H1 (cell line): ENCODE data around the gene OS9. TPM values are rescaled to one million over a fixed set of nuclear protein-coding genes. Genes with fewer than 3 reads are reported as not detected.

ENCODE experiments used
- CTCF ChIA-PET: fragments of 300-600 bp; sonication (Branson Sonifier 250); formaldehyde crosslinking; loops from one replicate; lab custom pipeline; 2021; ENCODE audit not compliant: partially characterized antibody; lab: Charles Lee
- POLR2A ChIA-PET: fragments of 300-600 bp; sonication (Branson Sonifier 250); formaldehyde crosslinking; loops from one replicate; lab custom pipeline; 2021; ENCODE audit warnings: inconsistent platforms; ENCODE audit not compliant: partially characterized antibody; lab: Charles Lee
- DNase-seq, 2 experiments: peaks; one replicate each; pipeline versions ENCODE4 v3.0.0 to v3.0.0-alpha.2; 2010 to 2022; ENCODE audit warnings: low spot score in 2 of 2, low read depth in 1 of 2, mixed read lengths in 1 of 2
- FAIRE-seq: peaks from 2 replicates; lab custom pipeline; 2011; peaks lifted over from hg19 to GRCh38; lab: Jason Lieb, UNC
- H2AFZ ChIP-seq: 2 replicates; pipeline ENCODE4 v1.8.1; 2012; ENCODE audit warnings: low read length, inconsistent platforms
- H2AK5ac ChIP-seq: 2 replicates; pipeline ENCODE4 v1.6.1; 2013; ENCODE audit warnings: low read depth, low read length
- H2BK120ac ChIP-seq: replicated peaks from 2 replicates; pipeline ENCODE3; 2013; ENCODE audit warnings: low read depth, low read length, inconsistent platforms
- H2BK12ac ChIP-seq: 2 replicates; pipeline ENCODE4 v1.6.1; 2013; ENCODE audit warnings: low read depth, low read length
- H2BK15ac ChIP-seq: 2 replicates; pipeline ENCODE4 v1.6.1; 2013; ENCODE audit warnings: low read length
- H2BK20ac ChIP-seq: 2 replicates; pipeline ENCODE4 v1.6.1; 2013; ENCODE audit warnings: low read length
- H2BK5ac ChIP-seq: 2 replicates; pipeline ENCODE4 v1.6.1; 2013; ENCODE audit warnings: low read depth, low read length
- H3K14ac ChIP-seq: 2 replicates; pipeline ENCODE4 v1.6.1; 2013; ENCODE audit warnings: inconsistent platforms; ENCODE audit not compliant: insufficient read length
- H3K18ac ChIP-seq: 2 replicates; pipeline ENCODE4 v1.6.1; 2013; ENCODE audit warnings: low read length; ENCODE audit errors: extremely low read depth
- H3K23ac ChIP-seq: 2 replicates; pipeline ENCODE4 v1.6.1; 2013; ENCODE audit warnings: inconsistent platforms; ENCODE audit not compliant: insufficient read length
- H3K23me2 ChIP-seq: 2 replicates; pipeline ENCODE4 v1.6.1; 2013; ENCODE audit warnings: low read depth, low read length
- H3K27ac ChIP-seq: 2 replicates; pipeline ENCODE4 v1.6.1; 2011; ENCODE audit warnings: low read depth, low read length, inconsistent platforms
- H3K27me3 ChIP-seq, 4 experiments: replicated peaks in 1 of 4; 1 replicate in 1 of 4; 2 replicates in 3 of 4; pipeline versions ENCODE4 v1.6.1 to v1.8.1; 2011 to 2013; ENCODE audit warnings: low read length in 3 of 4, mild to moderate bottlenecking in 3 of 4, inconsistent platforms in 2 of 4, mixed read lengths in 2 of 4, moderate library complexity in 1 of 4; ENCODE audit not compliant: control insufficient read depth in 3 of 4, insufficient read depth in 3 of 4; ENCODE audit errors: extremely low read depth in 1 of 4
- H3K36me3 ChIP-seq, 4 experiments: 2 replicates each; pipeline versions ENCODE4 v1.6.1 to v1.8.1; 2011 to 2013; ENCODE audit warnings: mild to moderate bottlenecking in 4 of 4, low read length in 3 of 4, moderate library complexity in 2 of 4, control low read depth in 1 of 4, inconsistent platforms in 1 of 4; ENCODE audit not compliant: insufficient read depth in 4 of 4, control insufficient read depth in 2 of 4
- H3K4ac ChIP-seq: replicated peaks from 2 replicates; pipeline ENCODE3; 2013; ENCODE audit warnings: low read length, low read depth, mixed read lengths, inconsistent platforms; ENCODE audit not compliant: insufficient read length
- H3K4me1 ChIP-seq, 4 experiments: replicated peaks in 1 of 4; 1 replicate in 1 of 4; 2 replicates in 3 of 4; pipeline versions ENCODE4 v1.6.1 to v1.8.1; 2011 to 2013; ENCODE audit warnings: low read length in 3 of 4, inconsistent platforms in 2 of 4, mixed read lengths in 1 of 4; ENCODE audit not compliant: insufficient read depth in 4 of 4, control insufficient read depth in 3 of 4
- H3K4me2 ChIP-seq, 2 experiments: 2 replicates each; pipeline versions ENCODE4 v1.6.1 to v1.8.1; 2011 to 2013; ENCODE audit warnings: low read depth in 2 of 2, low read length in 2 of 2, control low read depth in 1 of 2, inconsistent platforms in 1 of 2, mild to moderate bottlenecking in 1 of 2; ENCODE audit not compliant: insufficient read depth in 1 of 2
- H3K4me3 ChIP-seq, 4 experiments: fragments of 200-600, 300-600 bp in 1 of 4; sonication (generic), shearing (Covaris generic), sonication (Bioruptor Twin) in 1 of 4; 2 replicates each; pipeline versions ENCODE4 v1.5.1 to v1.8.1; 2011 to 2016; ENCODE audit warnings: low read length in 4 of 4, low read depth in 3 of 4, control low read depth in 2 of 4, inconsistent platforms in 2 of 4, mild to moderate bottlenecking in 2 of 4, mixed read lengths in 1 of 4, moderate library complexity in 1 of 4; ENCODE audit not compliant: insufficient read depth in 2 of 4; ENCODE audit errors: extremely low read depth in 1 of 4
- H3K56ac ChIP-seq: replicated peaks from 2 replicates; pipeline ENCODE3; 2013; ENCODE audit warnings: low read depth, mild to moderate bottlenecking, mixed read lengths, low read length, inconsistent platforms; ENCODE audit not compliant: insufficient read length
- H3K79me1 ChIP-seq: 2 replicates; pipeline ENCODE4 v1.6.1; 2013; ENCODE audit warnings: low read depth, low read length, control low read depth
- H3K79me2 ChIP-seq, 2 experiments: 2 replicates each; pipeline versions ENCODE4 v1.6.1 to v1.8.1; 2012 to 2013; ENCODE audit warnings: low read length in 2 of 2, mild to moderate bottlenecking in 2 of 2, inconsistent platforms in 1 of 2; ENCODE audit not compliant: insufficient read depth in 2 of 2, control insufficient read depth in 1 of 2
- H3K9ac ChIP-seq, 4 experiments: replicated peaks in 1 of 4; 1 replicate in 1 of 4; 2 replicates in 3 of 4; pipeline versions ENCODE4 v1.6.1 to v1.8.1; 2011 to 2013; ENCODE audit warnings: low read depth in 3 of 4, low read length in 3 of 4, control low read depth in 2 of 4, mild to moderate bottlenecking in 2 of 4, moderate library complexity in 2 of 4, inconsistent platforms in 1 of 4; ENCODE audit errors: extremely low read depth in 1 of 4
- H3K9me3 ChIP-seq, 2 experiments: 2 replicates each; pipeline versions ENCODE4 v1.6.1 to v1.8.1; 2012 to 2013; ENCODE audit warnings: mild to moderate bottlenecking in 2 of 2, moderate library complexity in 2 of 2, control low read depth in 1 of 2, inconsistent platforms in 1 of 2, low read depth in 1 of 2, low read length in 1 of 2, mixed read lengths in 1 of 2; ENCODE audit not compliant: insufficient read depth in 2 of 2
- H4K20me1 ChIP-seq, 2 experiments: replicated peaks in 1 of 2; 2 replicates each; pipeline versions ENCODE3 to v1.8.1; 2011 to 2013; ENCODE audit warnings: inconsistent platforms in 2 of 2, low read length in 2 of 2, mild to moderate bottlenecking in 1 of 2; ENCODE audit not compliant: insufficient read depth in 2 of 2, control insufficient read depth in 1 of 2
- H4K5ac ChIP-seq: 2 replicates; pipeline ENCODE4 v1.6.1; 2013; ENCODE audit warnings: low read length, low read depth, mixed read lengths, inconsistent platforms; ENCODE audit not compliant: insufficient read length
- H4K8ac ChIP-seq: 2 replicates; pipeline ENCODE4 v1.8.0; 2013; ENCODE audit warnings: mild to moderate bottlenecking, moderate library complexity, low read length, inconsistent platforms; ENCODE audit not compliant: insufficient read depth; ENCODE audit errors: extremely low read depth
- H4K91ac ChIP-seq: replicated peaks from 2 replicates; pipeline ENCODE3; 2013; ENCODE audit warnings: low read length, mixed read lengths, inconsistent platforms; ENCODE audit not compliant: insufficient read length
- CEBPB ChIP-seq: IDR thresholded peaks from 2 replicates; pipeline ENCODE4 v1.6.1; 2012; ENCODE audit warnings: low read depth, low read length
- CHD2 ChIP-seq: IDR thresholded peaks from 2 replicates; pipeline ENCODE4 v1.6.1; 2012; ENCODE audit warnings: low read length, improper control_type of control experiment
- HDAC6 ChIP-seq: IDR thresholded peaks from one replicate; pipeline ENCODE4 v1.7.1; 2012; ENCODE audit warnings: low read depth, mild to moderate bottlenecking, inconsistent platforms, low read length, moderate library complexity
- KDM4A ChIP-seq: IDR thresholded peaks from one replicate; pipeline ENCODE4 v1.7.1; 2012; ENCODE audit warnings: low read depth, mild to moderate bottlenecking, moderate library complexity, low read length, inconsistent platforms; ENCODE audit not compliant: severe bottlenecking
- POLR2A ChIP-seq, 2 experiments: IDR thresholded peaks; 1 replicate in 1 of 2; 2 replicates in 1 of 2; pipeline ENCODE4 v1.6.1; 2011; ENCODE audit warnings: low read depth in 2 of 2, low read length in 2 of 2, mild to moderate bottlenecking in 2 of 2; ENCODE audit errors: control extremely low read depth in 1 of 2
- RNF2 ChIP-seq: fragments of 200-900, 300-1000 bp; sonication (generic); IDR thresholded peaks from 2 replicates; pipeline ENCODE4 v1.7.1; 2016; ENCODE audit warnings: borderline replicate concordance, low read depth, mild to moderate bottlenecking, antibody characterized with exemption, low read length; ENCODE audit not compliant: poor library complexity, severe bottlenecking; ENCODE audit errors: missing control alignments
- SAP30 ChIP-seq: fragments of 300-600 bp; sonication (generic); IDR thresholded peaks from 2 replicates; pipeline ENCODE4 v1.7.1; 2012; ENCODE audit warnings: low read length, moderate library complexity, mild to moderate bottlenecking, inconsistent platforms; ENCODE audit not compliant: insufficient read depth, insufficient replicate concordance
- SIN3A ChIP-seq, 2 experiments: IDR thresholded peaks in 1 of 2; conservative IDR thresholded peaks in 1 of 2; 2 replicates each; pipeline ENCODE4 v1.6.1; 2011 to 2012; ENCODE audit warnings: low read length in 2 of 2, improper control_type of control experiment in 1 of 2, low read depth in 1 of 2, mild to moderate bottlenecking in 1 of 2
- SP1 ChIP-seq: IDR thresholded peaks from 2 replicates; pipeline ENCODE4 v1.6.1; 2011; ENCODE audit warnings: low read depth, low read length
- TCF12 ChIP-seq: IDR thresholded peaks from 2 replicates; pipeline ENCODE4 v1.6.1; 2011; ENCODE audit warnings: low read depth, mild to moderate bottlenecking, low read length
- WGBS, 2 experiments: shearing (Covaris generic) in 1 of 2; methylation state at CpG; one replicate each; pipeline versions ENCODE4 v1.1.6 to v1.1.7; 2013 to 2015; ENCODE audit warnings: low lambda C conversion rate in 2 of 2, mixed read lengths in 2 of 2, inconsistent platforms in 1 of 2, low coverage in 1 of 2, missing lambda C conversion rate in 1 of 2; ENCODE audit not compliant: insufficient replicate concordance in 2 of 2, insufficient coverage in 1 of 2, insufficient read length in 1 of 2; ENCODE audit errors: extremely low coverage in 1 of 2, missing lambda C conversion rate in 1 of 2; 5-methylcytosine and 5-hydroxymethylcytosine counted together
- polyA plus RNA-seq, 7 experiments: library from polyadenylated mRNA; depleted of rRNA in 3 of 7; stranded (reverse) in 5 of 7; unstranded in 2 of 7; fragments of >200 nt in 5 of 7; fragments of 200-250 nt in 2 of 7; gene quantifications; 1 replicate in 5 of 7; 2 replicates in 1 of 7; 4 replicates in 1 of 7; pipeline versions ENCODE4 v1.2.1 to v1.2.3, GENCODE V29; 2011 to 2013; ENCODE audit warnings: missing spikeins in 2 of 7, mixed read lengths in 2 of 7
- total RNA-seq: library from RNA; stranded (reverse); fragmentation: NEBNext Ultra II Directional; extraction: Animal tissue kit (Norgen Biotek cat#: 25700); gene quantifications from 2 replicates; pipeline ENCODE4 v1.2.1, GENCODE V29; 2021

OS9 gene
- total and polyA plus RNA-seq, 2 of the 8 experiments (the other 6 are each of a cell fraction or from before 2014, with no cell fraction given), result 71.0 to 108 TPM

DNA sequence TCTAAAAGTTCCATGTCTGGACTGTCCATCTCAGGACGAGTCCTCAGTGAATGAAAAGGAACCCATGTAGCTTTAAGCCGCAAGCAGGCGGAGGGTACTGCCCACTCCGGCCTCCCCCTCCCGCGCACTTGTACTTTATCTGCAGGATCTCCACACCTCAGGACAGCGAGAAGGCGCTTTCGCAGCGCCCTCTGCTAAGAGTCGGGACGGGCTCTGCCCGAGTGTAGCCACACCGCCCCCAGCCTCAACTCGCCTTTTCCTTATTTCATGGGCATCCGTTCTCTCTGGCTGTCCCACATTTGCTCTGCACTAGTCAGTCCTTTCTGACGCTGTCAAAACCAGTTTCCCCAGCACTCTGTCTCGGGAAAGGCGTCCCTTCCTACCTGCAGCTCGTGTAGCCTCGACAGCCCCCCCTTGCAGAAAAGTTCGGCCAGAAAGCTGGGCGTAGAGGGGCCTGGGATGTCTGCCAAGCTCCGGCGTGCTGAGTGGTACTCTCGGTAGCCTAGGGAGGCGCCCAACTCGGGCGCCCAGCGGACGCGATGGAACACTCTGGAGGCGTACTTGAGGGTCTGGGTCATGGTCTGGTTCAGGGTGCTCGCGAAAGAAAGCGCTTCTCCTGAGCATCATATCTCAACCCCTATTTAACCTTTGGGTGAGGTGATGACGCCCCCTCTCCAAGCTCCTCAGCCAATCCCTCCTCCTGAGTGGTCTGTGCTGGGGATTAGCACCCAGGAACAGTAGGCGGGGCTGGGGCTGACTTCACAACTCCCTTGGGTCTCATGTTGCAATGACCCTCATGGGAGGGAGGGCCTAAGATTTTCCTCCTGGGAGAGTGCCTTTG lies 72.8 kb downstream of the OS9 start, which contains the start of gene CYP27B1:
Gene CYP27B1, minus strand, starts transcription at position 615 of the 841 bp plus-strand sequence. Its CDS starts 37 bp downstream, at position 578.
- Histone ChIP-seq H2BK12ac (0 out of 2 replicates have a peak within 1 kb of the TSS, but pooled peaks have one; percentile 50), H4K91ac (no peak within 1 kb of the TSS), H2AK5ac (no peak within 1 kb of the TSS), H4K5ac (no peak within 1 kb of the TSS), H4K20me1 (peaks cover 0 to 4% of the 10 kb centered on the region in 2 experiments), H3K9me3 (no peaks in the 10 kb centered on the region), H2AFZ (no peak within 1 kb of the TSS), H3K23me2 (peaks cover 25% of the 10 kb centered on the region), H2BK15ac (no peak within 1 kb of the TSS; the same call in 1 of the 2 replicates), H2BK20ac (0 out of 2 replicates have a peak within 1 kb of the TSS, but pooled peaks have one; percentile 61), H3K56ac (no peak within 1 kb of the TSS), H3K14ac (no peak within 1 kb of the TSS), H2BK120ac (no peak within 1 kb of the TSS), H4K8ac (peak within 1 kb of the TSS; percentile 31; the same call in 1 of the 2 replicates), H3K36me3 (peaks cover 11 to 17% (median 14%) of the 10 kb centered on the region in 4 experiments; a peak in 7 of 8 replicates), H3K27ac (no peak within 1 kb of the TSS), H3K79me1 (no peaks in the 10 kb centered on the region; the same call in 1 of the 2 replicates), H3K18ac (peak within 1 kb of the TSS; percentile 19), H3K4me1 (peaks cover 13 to 25% (median 20%) of the 10 kb centered on the region in 4 experiments), H3K9ac (no peak within 1 kb of the TSS), H3K4me3 (peak within 1 kb of the TSS; percentile 39 to 66 (median 64)), H3K27me3 (peaks cover 22 to 39% (median 37%) of the 10 kb centered on the region in 4 experiments), H3K79me2 (0 out of 4 replicates have a peak, but pooled peaks cover 0 to 7% of the 10 kb centered on the region in 2 experiments), H3K23ac (no peak within 1 kb of the TSS), H3K4me2 (peak within 1 kb of the TSS; percentile 87 to 96), H2BK5ac (0 out of 2 replicates have a peak within 1 kb of the TSS, but pooled peaks have one; percentile 24), H3K4ac (no peak within 1 kb of the TSS)
- peak; percentile 57 to 72 for DNase-seq
- no peak for FAIRE-seq
- ChIA-PET POLR2A (interaction anchor here (0.6 to 5.3 kb wide), 18 partner anchors 10 to 78 kb away, joined by 3 to 35 read pairs (median 4); partner anchors contain the start of genes CDK4, TSFM and TSPAN31), CTCF (interaction anchor here (0.6 to 3.9 kb wide), 18 partner anchors 7 to 1702 kb away, joined by 3 to 40 read pairs (median 4); partner anchors contain the start of genes AGAP2 and TSFM)
- WGBS, 2 experiments, result 5% methylated on average over 38 of the region's 38 CpGs; no CpG with 5 or more reads in 1 of the 2 experiments
- TF ChIP-seq KDM4A, result no peak
- no peak for TF ChIP-seq HDAC6
- TF ChIP-seq SIN3A (conservative IDR thresholded peaks at IDR 0.05 in 1 of 2, IDR thresholded peaks at IDR 0.05 in 1 of 2; ENCODE audit: low read depth in 1 of 2, low read length in 2 of 2), result 0 out of 4 replicates have a peak, but pooled peaks have one; percentile 14 to 28
- TF ChIP-seq SP1, result peak; percentile 30; the same call in 1 of the 2 replicates
- peak; percentile 13 for TF ChIP-seq RNF2
- peak in 1 of 2 experiments; percentile 45; a peak in 1 of 3 replicates for TF ChIP-seq POLR2A (IDR thresholded peaks at IDR 0.05; ENCODE audit: control extremely low read depth in 1 of 2, low read depth in 2 of 2, low read length in 2 of 2)
- peak; percentile 17 for TF ChIP-seq SAP30
- TF ChIP-seq CEBPB, result peak; percentile 77
- TF ChIP-seq TCF12, result no peak
- no peak for TF ChIP-seq CHD2
